ENCODE results near the gene A4GALT. TPM values are rescaled to one million over a fixed set of nuclear protein-coding genes. Genes with fewer than 3 reads are reported as not detected.

A4GALT gene
- total RNA-seq, 1 donor from 2014 or later: 12.7 TPM

DNA sequence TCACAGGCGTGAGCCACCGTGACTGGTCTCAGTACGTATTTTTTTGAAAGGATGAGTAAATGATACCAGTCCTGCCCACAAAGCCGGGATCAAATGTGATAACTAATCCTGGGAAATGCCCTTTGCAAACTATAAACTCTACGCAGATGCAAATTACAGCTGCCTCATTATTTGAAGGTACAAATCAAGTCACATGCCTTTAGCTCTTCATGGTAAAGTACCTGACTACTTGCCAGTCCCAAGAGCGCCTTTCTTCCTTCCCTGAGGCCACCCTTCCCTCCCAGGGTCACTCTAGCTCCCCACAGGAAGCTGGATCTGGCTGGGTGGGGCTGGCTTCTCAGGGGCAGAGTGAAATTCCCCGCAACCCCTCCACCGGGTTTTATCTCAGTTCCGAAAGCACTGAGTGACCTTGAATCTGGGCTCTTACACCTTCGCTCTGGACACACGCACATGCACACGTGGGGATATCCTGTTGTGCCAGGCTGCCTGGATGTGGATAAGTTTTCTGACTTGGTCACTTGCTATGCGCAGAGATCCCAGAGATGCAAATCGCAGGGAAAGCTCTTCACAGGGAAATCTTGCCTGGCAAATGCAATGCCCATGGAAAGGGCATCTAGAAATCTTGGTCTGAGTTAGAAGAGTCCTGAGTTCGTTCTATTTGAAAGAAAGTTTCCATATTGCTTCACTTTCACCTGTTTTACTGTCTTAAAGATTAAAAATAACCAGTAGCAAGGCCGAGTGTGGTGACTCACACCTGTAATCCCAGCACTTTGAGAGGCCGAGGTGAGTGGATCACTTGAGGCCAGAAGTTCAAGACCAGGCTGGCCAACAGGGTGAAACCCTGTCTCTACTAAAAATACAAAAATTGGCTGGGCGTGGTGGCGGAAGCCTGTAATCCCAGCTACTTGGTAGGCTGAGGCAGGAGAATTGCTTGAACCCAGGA is 8.5 kb downstream of the A4GALT start:
- TF ChIP-seq CTCF (IDR thresholded peaks at IDR 0.05; ENCODE audit: insufficient read depth, low read length, poor library complexity, severe bottlenecking): no peak

GRCh38 chr22:42711281-42711731 is 9.4 kb downstream of the A4GALT start:
- no peak for DNase-seq (ENCODE audit: low read depth)
- Histone ChIP-seq H3K36me3 (ENCODE audit: control insufficient read depth, insufficient read depth, low read length) (no peaks in the 10 kb centered on the region), H3K27me3 (ENCODE audit: control insufficient read depth, insufficient read depth, low read length) (no peaks in the 10 kb centered on the region), H3K4me3 (ENCODE audit: low read depth, low read length) (no peak overlapping the region)
- TF ChIP-seq CTCF (IDR thresholded peaks at IDR 0.05; ENCODE audit: insufficient read depth, low read length, poor library complexity, severe bottlenecking): no peak

More for the DNA sequence above, 8.5 kb downstream of the A4GALT start:
- Histone ChIP-seq H3K4me3 (ENCODE audit: low read depth, low read length) (no peak overlapping the region), H3K27me3 (ENCODE audit: control insufficient read depth, insufficient read depth, low read length) (no peaks in the 10 kb centered on the region), H3K36me3 (ENCODE audit: control insufficient read depth, insufficient read depth, low read length) (no peaks in the 10 kb centered on the region)
- DNase-seq (ENCODE audit: low read depth): no peak

- no peak for DNase-seq (ENCODE audit: low read depth)
Observed at GRCh38 chr22:42708417-42708816, 12.3 kb downstream of the A4GALT start.

GRCh38 chr22:42707496-42707895 is 13.2 kb downstream of the A4GALT start:
- no peaks in the 10 kb centered on the region for H3K27me3 ChIP-seq (ENCODE audit: control insufficient read depth, insufficient read depth, low read length)
- no peak overlapping the region for H3K4me3 ChIP-seq (ENCODE audit: low read depth, low read length)
- H3K36me3 ChIP-seq (ENCODE audit: control insufficient read depth, insufficient read depth, low read length): no peaks in the 10 kb centered on the region
- DNase-seq (ENCODE audit: low read depth): no peak
- TF ChIP-seq CTCF (IDR thresholded peaks at IDR 0.05; ENCODE audit: insufficient read depth, low read length, poor library complexity, severe bottlenecking): no peak

More at GRCh38 chr22:42708417-42708816, 12.3 kb downstream of the A4GALT start:
- no peaks in the 10 kb centered on the region for H3K27me3 ChIP-seq (ENCODE audit: control insufficient read depth, insufficient read depth, low read length)
- H3K4me3 ChIP-seq (ENCODE audit: low read depth, low read length): no peak overlapping the region
- no peak for TF ChIP-seq CTCF (IDR thresholded peaks at IDR 0.05; ENCODE audit: insufficient read depth, low read length, poor library complexity, severe bottlenecking)
- no peaks in the 10 kb centered on the region for H3K36me3 ChIP-seq (ENCODE audit: control insufficient read depth, insufficient read depth, low read length)

DNA sequence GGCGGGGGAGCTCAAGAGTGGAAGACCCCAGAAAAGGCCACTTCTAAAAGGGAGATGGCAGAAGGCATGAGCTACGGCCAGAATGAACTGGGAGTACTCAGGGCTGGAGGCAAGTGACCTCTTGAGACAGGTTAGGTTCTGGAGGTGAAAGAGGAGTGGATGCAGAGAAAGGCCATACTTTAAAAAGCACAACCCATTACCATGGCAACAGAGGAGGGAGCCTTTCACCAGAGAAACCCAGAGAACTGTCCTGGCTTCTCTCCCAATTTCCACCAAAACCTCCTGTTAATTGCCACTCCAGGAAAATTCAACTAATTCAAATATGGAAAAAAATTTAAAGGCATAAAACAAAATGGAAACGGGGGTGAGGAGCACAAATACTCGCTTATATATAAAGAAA is 15.8 kb downstream of the A4GALT start:
- TF ChIP-seq CTCF (IDR thresholded peaks at IDR 0.05; ENCODE audit: insufficient read depth, low read length, poor library complexity, severe bottlenecking): no peak
- no peak for DNase-seq (ENCODE audit: low read depth)
- no peaks in the 10 kb centered on the region for H3K36me3 ChIP-seq (ENCODE audit: control insufficient read depth, insufficient read depth, low read length)

More for the DNA sequence above, 15.8 kb downstream of the A4GALT start:
- no peaks in the 10 kb centered on the region for H3K27me3 ChIP-seq (ENCODE audit: control insufficient read depth, insufficient read depth, low read length)
- no peak overlapping the region for H3K4me3 ChIP-seq (ENCODE audit: low read depth, low read length)
